Naive thymus-derived CD4-positive, alpha-beta T cell (primary cell): ENCODE measurements around the gene RGS17. TPM values are rescaled to one million over a fixed set of nuclear protein-coding genes. Genes with fewer than 3 reads are reported as not detected.

Source experiments
- ATAC-seq: fragments of 150-1000 bp; cut with Tn5 transposase; 2 replicates; pipeline ENCODE4 v1.10.0; 2021; ENCODE audit warnings: mild to moderate bottlenecking, moderate library complexity
- CTCF ChIA-PET: fragments of 350-600 bp; sonication (Branson Sonifier 250); formaldehyde crosslinking; loops from one replicate; lab custom pipeline; 2021; ENCODE audit warnings: antibody characterized with exemption; lab: Charles Lee
- POLR2A ChIA-PET: fragments of 350-600 bp; sonication (Branson Sonifier 250); formaldehyde crosslinking; loops from one replicate; lab custom pipeline; 2021; ENCODE audit warnings: antibody characterized with exemption, inconsistent platforms; lab: Charles Lee
- DNase-seq, 9 donors: peaks; one replicate each; pipeline versions ENCODE4 v3.0.0 to v3.0.0-alpha.2; 2020 to 2022; ENCODE audit warnings: mixed read lengths in 1 of 9
- H3K27ac ChIP-seq: one replicate; pipeline ENCODE4 v1.7.0; 2013; ENCODE audit warnings: mild to moderate bottlenecking, low read depth, low read length, moderate library complexity
- H3K27me3 ChIP-seq, 2 donors: one replicate each; pipeline ENCODE4 v1.7.0; 2013; ENCODE audit warnings: low read length in 2 of 2, mild to moderate bottlenecking in 2 of 2, moderate library complexity in 2 of 2; ENCODE audit not compliant: control insufficient read depth in 2 of 2, insufficient read depth in 2 of 2
- H3K36me3 ChIP-seq, 3 experiments: 1 replicate in 2 of 3; 2 replicates in 1 of 3; pipeline ENCODE4 v1.7.0; 2013; ENCODE audit warnings: low read length in 3 of 3, mild to moderate bottlenecking in 3 of 3, moderate library complexity in 1 of 3; ENCODE audit not compliant: insufficient read depth in 3 of 3, control insufficient read depth in 2 of 3
- H3K4me1 ChIP-seq, 2 donors: one replicate each; pipeline ENCODE4 v1.7.0; 2013; ENCODE audit warnings: low read length in 2 of 2, mild to moderate bottlenecking in 2 of 2, moderate library complexity in 1 of 2; ENCODE audit not compliant: control insufficient read depth in 2 of 2, insufficient read depth in 2 of 2
- H3K4me3 ChIP-seq: 2 replicates; pipeline ENCODE4 v1.7.0; 2013; ENCODE audit warnings: mild to moderate bottlenecking, low read length
- H3K9me3 ChIP-seq, 3 experiments: 1 replicate in 2 of 3; 2 replicates in 1 of 3; pipeline ENCODE4 v1.7.0; 2013; ENCODE audit warnings: low read length in 3 of 3; ENCODE audit not compliant: control insufficient read depth in 2 of 3
- H3K27ac Mint-ChIP-seq, 9 donors: one replicate each; pipeline ENCODE4 v1.8.0; 2020 to 2022; ENCODE audit warnings: mixed read lengths in 9 of 9, mild to moderate bottlenecking in 8 of 9, moderate library complexity in 5 of 9, inconsistent platforms in 2 of 9
- H3K27me3 Mint-ChIP-seq, 5 donors: one replicate each; pipeline ENCODE4 v1.8.0; 2021 to 2022; ENCODE audit warnings: mixed read lengths in 5 of 5, mild to moderate bottlenecking in 1 of 5
- H3K36me3 Mint-ChIP-seq, 5 donors: one replicate each; pipeline ENCODE4 v1.8.0; 2020 to 2022; ENCODE audit warnings: mixed read lengths in 5 of 5, mild to moderate bottlenecking in 3 of 5, inconsistent platforms in 1 of 5
- H3K4me1 Mint-ChIP-seq, 7 donors: one replicate each; pipeline ENCODE4 v1.8.0; 2020 to 2022; ENCODE audit warnings: mixed read lengths in 7 of 7, mild to moderate bottlenecking in 3 of 7, inconsistent platforms in 1 of 7
- H3K4me3 Mint-ChIP-seq, 10 donors: one replicate each; pipeline ENCODE4 v1.8.0; 2020 to 2022; ENCODE audit warnings: mild to moderate bottlenecking in 10 of 10, mixed read lengths in 10 of 10, moderate library complexity in 6 of 10, inconsistent platforms in 2 of 10
- H3K9me3 Mint-ChIP-seq, 11 donors: one replicate each; pipeline ENCODE4 v1.8.0; 2020 to 2022; ENCODE audit warnings: mixed read lengths in 11 of 11, mild to moderate bottlenecking in 4 of 11, inconsistent platforms in 1 of 11, moderate library complexity in 1 of 11
- intact Hi-C, 2 donors: fragments of 100-400 bp; cut with micrococcal nuclease; formaldehyde crosslinking; loops; one replicate each; pipeline ENCODE4 v1.15.1; 2023
- polyA plus RNA-seq, 2 donors: library from polyadenylated mRNA; unstranded; fragments of 300-500 nt; fragmentation: Illumina TruSeq; gene quantifications; one replicate each; pipeline ENCODE4 v1.2.3, GENCODE V29; 2021
- total RNA-seq, 6 experiments: library from RNA in 5 of 6; stranded (reverse) in 5 of 6; gene quantifications; 1 replicate in 5 of 6; 2 replicates in 1 of 6; pipeline ENCODE4 v1.2.3 and lab custom pipeline; 2021 to 2026

Gene RGS17
- total and polyA plus RNA-seq, 7 experiments from 2014 or later, result 0.39 TPM; not detected in 6

GRCh38 chr6:153162172-153162571 lies 31.1 kb upstream of the RGS17 start:
- Mint-ChIP-seq H3K4me1 (no peaks in the 10 kb centered on the region), H3K4me3 (no peak overlapping the region), H3K9me3 (peaks cover 0 to 3% (median 0%) of the 10 kb centered on the region in 11 donors), H3K27ac (no peak overlapping the region), H3K36me3 (no peaks in the 10 kb centered on the region), H3K27me3 (peaks cover 0 to 16% (median 11%) of the 10 kb centered on the region in 5 donors)
- Histone ChIP-seq H3K27ac (no peak overlapping the region), H3K36me3 (no peaks in the 10 kb centered on the region), H3K9me3 (no peaks in the 10 kb centered on the region), H3K4me1 (no peaks in the 10 kb centered on the region), H3K27me3 (no peaks in the 10 kb centered on the region), H3K4me3 (no peak overlapping the region)
- DNase-seq (no peak), ATAC-seq (no peak)
- CTCF ChIA-PET, result no interaction called here
- POLR2A ChIA-PET, result no interaction called here
- intact Hi-C loops, result no loop called here

GRCh38 chr6:153160221-153160620 lies 29.1 kb upstream of the RGS17 start:
- Mint-ChIP-seq H3K27me3 (peaks cover 2 to 21% (median 11%) of the 10 kb centered on the region in 5 donors), H3K36me3 (no peaks in the 10 kb centered on the region), H3K27ac (no peak overlapping the region), H3K9me3 (peaks cover 0 to 3% (median 0%) of the 10 kb centered on the region in 11 donors), H3K4me3 (no peak overlapping the region), H3K4me1 (no peaks in the 10 kb centered on the region)
- Histone ChIP-seq H3K9me3 (no peaks in the 10 kb centered on the region), H3K4me3 (no peak overlapping the region), H3K27me3 (no peaks in the 10 kb centered on the region), H3K4me1 (no peaks in the 10 kb centered on the region), H3K27ac (no peak overlapping the region), H3K36me3 (no peaks in the 10 kb centered on the region)
- CTCF ChIA-PET, result no interaction called here
- ATAC-seq, result no peak
- intact Hi-C loops, result no loop called here
- DNase-seq, result no peak
- POLR2A ChIA-PET, result no interaction called here

GRCh38 chr6:153150752-153151440 lies 19.8 kb upstream of the RGS17 start:
- no peak overlapping the region for H3K27ac ChIP-seq
- Mint-ChIP-seq H3K4me1 (no peaks in the 10 kb centered on the region), H3K27me3 (peaks cover 0 to 2% (median 0%) of the 10 kb centered on the region in 5 donors), H3K36me3 (no peaks in the 10 kb centered on the region), H3K9me3 (peaks cover 0 to 4% (median 0%) of the 10 kb centered on the region in 11 donors), H3K4me3 (no peak overlapping the region), H3K27ac (no peak overlapping the region)
- POLR2A ChIA-PET, result no interaction called here
- no peaks in the 10 kb centered on the region for H3K36me3 ChIP-seq
- DNase-seq (no peak), ATAC-seq (no peak)
- no peaks in the 10 kb centered on the region for H3K9me3 ChIP-seq
- no peaks in the 10 kb centered on the region for H3K27me3 ChIP-seq
- H3K4me3 ChIP-seq, result no peak overlapping the region
- H3K4me1 ChIP-seq, result no peaks in the 10 kb centered on the region
- intact Hi-C loops, result no loop called here
- CTCF ChIA-PET, result no interaction called here

GRCh38 chr6:153150371-153150751 lies 19.3 kb upstream of the RGS17 start:
- Histone ChIP-seq H3K4me3 (no peak overlapping the region), H3K4me1 (no peaks in the 10 kb centered on the region), H3K9me3 (no peaks in the 10 kb centered on the region), H3K27ac (no peak overlapping the region), H3K36me3 (no peaks in the 10 kb centered on the region), H3K27me3 (no peaks in the 10 kb centered on the region)
- Mint-ChIP-seq H3K9me3 (peaks cover 0 to 4% (median 0%) of the 10 kb centered on the region in 11 donors), H3K27me3 (no peaks in the 10 kb centered on the region), H3K27ac (no peak overlapping the region), H3K36me3 (no peaks in the 10 kb centered on the region), H3K4me3 (no peak overlapping the region), H3K4me1 (no peaks in the 10 kb centered on the region)
- intact Hi-C loops, result no loop called here
- ChIA-PET CTCF (no interaction called here), POLR2A (no interaction called here)
- no peak for DNase-seq
- no peak for ATAC-seq

GRCh38 chr6:153149891-153150290 lies 18.8 kb upstream of the RGS17 start:
- no peaks in the 10 kb centered on the region for H3K4me1 ChIP-seq
- H3K36me3 Mint-ChIP-seq, result no peaks in the 10 kb centered on the region
- H3K27me3 Mint-ChIP-seq, result peaks cover 0 to 3% (median 2%) of the 10 kb centered on the region in 5 donors
- ChIA-PET CTCF (no interaction called here), POLR2A (no interaction called here)
- no peaks in the 10 kb centered on the region for H3K27me3 ChIP-seq
- H3K4me1 Mint-ChIP-seq, result no peaks in the 10 kb centered on the region
- no peak overlapping the region for H3K27ac ChIP-seq
- H3K36me3 ChIP-seq, result no peaks in the 10 kb centered on the region
- H3K4me3 ChIP-seq, result no peak overlapping the region
- no peak for DNase-seq
- intact Hi-C loops, result no loop called here
- no peak overlapping the region for H3K27ac Mint-ChIP-seq
- ATAC-seq, result no peak
- peaks cover 0 to 6% (median 0%) of the 10 kb centered on the region in 11 donors for H3K9me3 Mint-ChIP-seq
- no peak overlapping the region for H3K4me3 Mint-ChIP-seq
- H3K9me3 ChIP-seq, result no peaks in the 10 kb centered on the region

GRCh38 chr6:153146413-153146812 lies 15.3 kb upstream of the RGS17 start:
- no peaks in the 10 kb centered on the region for H3K27me3 ChIP-seq
- peaks cover 0 to 7% (median 4%) of the 10 kb centered on the region in 5 donors for H3K27me3 Mint-ChIP-seq
- H3K27ac ChIP-seq, result no peak overlapping the region
- H3K27ac Mint-ChIP-seq, result no peak overlapping the region
- CTCF ChIA-PET, result no interaction called here
- ATAC-seq, result no peak
- intact Hi-C loops, result no loop called here
- H3K4me3 ChIP-seq, result no peak overlapping the region
- no peak overlapping the region for H3K4me3 Mint-ChIP-seq
- H3K36me3 Mint-ChIP-seq, result no peaks in the 10 kb centered on the region
- no peak for DNase-seq
- H3K9me3 Mint-ChIP-seq, result peaks cover 0 to 12% (median 0%) of the 10 kb centered on the region in 11 donors
- H3K4me1 ChIP-seq, result no peaks in the 10 kb centered on the region
- H3K4me1 Mint-ChIP-seq, result no peaks in the 10 kb centered on the region
- H3K9me3 ChIP-seq, result no peaks in the 10 kb centered on the region
- no peaks in the 10 kb centered on the region for H3K36me3 ChIP-seq
- POLR2A ChIA-PET, result no interaction called here

GRCh38 chr6:153145591-153145990 lies 14.5 kb upstream of the RGS17 start:
- intact Hi-C loops, result no loop called here
- peaks cover 0 to 12% (median 0%) of the 10 kb centered on the region in 11 donors for H3K9me3 Mint-ChIP-seq
- ATAC-seq (no peak), DNase-seq (no peak)
- Histone ChIP-seq H3K36me3 (no peaks in the 10 kb centered on the region), H3K9me3 (no peaks in the 10 kb centered on the region), H3K27me3 (no peaks in the 10 kb centered on the region), H3K4me1 (no peaks in the 10 kb centered on the region), H3K4me3 (no peak overlapping the region), H3K27ac (no peak overlapping the region)
- H3K4me3 Mint-ChIP-seq, result no peak overlapping the region
- H3K27ac Mint-ChIP-seq, result no peak overlapping the region
- ChIA-PET CTCF (no interaction called here), POLR2A (no interaction called here)
- no peaks in the 10 kb centered on the region for H3K4me1 Mint-ChIP-seq
- peaks cover 0 to 8% (median 4%) of the 10 kb centered on the region in 5 donors for H3K27me3 Mint-ChIP-seq
- no peaks in the 10 kb centered on the region for H3K36me3 Mint-ChIP-seq
